Activated gamma-delta T cell treated with Interleukin-2 at 50 U/mL for 16 hours (primary cell): ENCODE results near the gene RNF220.
A peak's percentile ranks its signal among the peaks of the same experiment; 100 is the strongest.
"Not testable (repeated sequence)": the region's sequence is repeated elsewhere in the genome, so short reads cannot be mapped to it uniquely, and the experiment has no call there.

Experiments
- DNase-seq: peaks from one replicate; pipeline ENCODE4 v3.0.0-alpha.2; 2020

The RNF220 gene

DNA sequence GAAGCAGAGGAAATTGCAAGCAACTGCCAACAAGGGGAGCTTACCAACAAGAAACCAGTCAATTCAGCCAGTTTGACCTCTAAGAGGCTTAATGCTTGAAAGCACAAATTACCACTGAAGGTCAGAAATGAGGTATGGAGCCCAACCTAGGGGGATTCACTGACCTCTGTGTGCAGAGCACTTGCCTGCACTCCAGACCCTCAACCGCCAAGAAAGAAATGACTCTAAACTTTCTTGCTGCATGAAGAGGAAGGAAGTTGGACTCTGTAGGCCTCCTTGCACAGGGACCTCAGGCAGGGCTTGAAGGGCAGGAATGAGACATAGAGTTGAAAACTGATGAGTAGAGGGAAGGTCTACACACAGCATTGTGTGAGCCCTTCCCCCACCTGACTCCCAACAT lies 279.5 kb downstream of the RNF220 start:
- no peak for DNase-seq

DNA sequence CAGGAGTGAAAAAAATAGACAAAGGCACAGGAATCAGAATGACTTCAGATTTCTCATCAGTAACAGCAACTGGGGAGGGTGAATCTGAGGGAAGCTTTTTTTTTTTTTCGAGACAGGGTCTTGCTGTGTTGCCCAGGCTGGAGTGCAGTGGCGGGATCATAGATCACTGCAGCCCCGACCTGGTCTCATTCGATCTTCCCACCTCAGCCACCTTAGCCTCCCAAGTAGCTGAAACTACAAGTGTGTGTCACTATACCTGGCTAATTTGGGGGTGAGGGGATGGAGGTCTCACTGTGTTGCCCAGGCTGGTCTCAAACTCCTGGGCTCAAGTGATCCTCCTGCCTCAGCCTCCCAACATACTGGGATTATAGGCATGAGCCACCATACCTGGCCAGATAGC lies 280.2 kb downstream of the RNF220 start:
- DNase-seq, result no peak

DNA sequence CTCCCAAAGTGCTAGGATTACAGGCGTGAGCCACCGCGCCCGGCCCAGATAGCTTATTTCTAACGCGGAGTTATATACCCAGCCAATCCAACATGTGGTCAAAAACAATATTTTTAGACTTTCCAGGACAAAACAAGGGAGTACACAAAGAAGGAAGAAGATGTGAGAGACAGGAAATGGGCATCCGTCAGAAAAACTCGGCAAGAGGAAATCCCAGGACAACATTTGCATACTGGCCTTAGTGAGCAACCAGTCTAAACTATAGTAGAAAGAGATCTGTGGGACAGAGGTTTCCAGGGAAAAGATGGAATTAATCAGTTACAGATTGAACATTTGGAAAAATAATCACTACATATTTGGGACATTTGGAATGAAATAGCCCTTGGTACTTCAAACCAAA lies 280.8 kb downstream of the RNF220 start:
- DNase-seq, result no peak

DNA sequence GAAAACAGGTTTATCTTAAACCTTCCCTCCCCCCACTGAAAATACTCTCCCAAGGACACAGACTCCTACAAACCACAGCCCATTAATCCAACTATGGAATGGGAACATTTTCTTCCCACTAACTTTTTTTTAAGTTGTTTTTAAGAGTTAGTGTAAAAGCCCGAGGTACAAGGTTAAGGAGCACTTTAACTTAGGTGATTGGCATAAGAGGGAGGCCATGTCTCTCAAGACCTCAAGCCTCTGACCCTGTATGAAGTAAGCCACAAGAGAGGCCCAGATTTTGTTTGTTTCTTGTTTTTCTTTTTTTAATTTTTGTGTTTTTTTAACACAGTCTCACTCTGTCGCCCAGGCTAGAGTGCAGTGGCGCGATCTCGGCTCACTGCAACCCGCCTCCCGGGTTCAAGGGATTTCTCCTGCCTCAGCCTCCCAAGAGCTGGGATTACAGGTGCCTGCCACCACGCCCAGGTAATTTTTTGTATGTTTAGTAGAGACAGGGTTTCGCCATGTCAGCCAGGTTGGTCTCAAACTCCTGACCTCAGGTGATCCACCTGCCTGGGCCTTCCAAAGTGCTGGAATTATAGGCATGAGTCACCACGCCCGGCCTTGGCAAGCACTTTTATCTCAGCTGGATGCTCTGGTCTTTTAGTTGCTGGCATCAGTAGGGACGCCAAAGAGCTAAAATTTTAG lies 283.8 kb downstream of the RNF220 start:
- DNase-seq, result no peak

DNA sequence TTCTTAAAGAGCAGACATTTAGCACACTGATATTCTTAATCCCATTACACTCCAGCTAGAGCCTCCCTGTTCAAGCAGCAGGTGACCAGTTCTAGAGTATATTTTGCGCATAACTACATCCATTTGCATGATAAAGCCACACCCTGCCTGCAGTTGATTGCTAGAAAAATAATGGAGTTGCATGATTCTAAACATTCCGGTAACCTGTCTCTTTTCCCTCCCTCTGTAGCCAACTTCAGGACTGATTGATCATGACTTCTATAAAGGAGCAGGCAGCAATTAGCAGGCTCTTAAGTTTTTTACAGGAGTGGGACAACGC lies 284.4 kb downstream of the RNF220 start:
- no peak for DNase-seq

DNA sequence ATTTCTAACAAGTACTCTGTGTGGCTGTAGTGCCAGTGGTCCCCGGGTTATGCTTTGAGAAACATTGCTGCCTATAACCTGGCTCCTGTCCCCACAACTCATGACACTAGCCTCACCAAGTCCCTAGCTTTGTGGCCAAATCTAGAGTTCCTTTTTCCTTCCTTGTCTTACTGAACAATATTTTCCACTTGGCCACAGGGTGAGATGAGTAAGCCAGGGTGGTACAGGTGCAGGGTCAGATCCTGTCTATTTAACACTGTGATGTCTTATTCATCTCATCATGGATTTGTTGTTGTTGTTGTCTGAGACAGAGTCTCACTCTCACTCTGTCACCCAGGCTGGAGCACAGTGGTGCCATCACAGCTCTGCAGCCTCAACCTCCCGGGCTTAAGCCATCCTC lies 288.1 kb downstream of the RNF220 start:
- DNase-seq, result no peak

DNA sequence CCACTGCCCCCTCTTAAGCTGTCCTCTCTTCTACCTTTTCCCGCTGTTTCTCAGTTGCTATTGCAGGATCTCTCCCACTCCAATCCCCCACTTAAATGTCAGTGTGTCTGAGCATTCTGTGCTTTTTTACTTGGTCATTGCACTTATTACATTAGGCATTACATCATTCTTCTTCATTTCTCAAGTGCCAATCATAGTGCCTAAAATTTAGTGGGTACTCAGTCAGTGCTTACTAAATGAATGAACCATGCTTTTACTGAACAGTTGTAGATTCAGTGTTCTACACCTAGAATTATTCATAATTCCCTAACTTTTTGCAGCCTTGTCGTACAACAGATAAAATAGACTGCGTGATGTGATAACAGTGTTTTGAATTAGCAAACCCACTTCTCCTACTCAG lies 288.8 kb downstream of the RNF220 start:
- DNase-seq, result no peak

DNA sequence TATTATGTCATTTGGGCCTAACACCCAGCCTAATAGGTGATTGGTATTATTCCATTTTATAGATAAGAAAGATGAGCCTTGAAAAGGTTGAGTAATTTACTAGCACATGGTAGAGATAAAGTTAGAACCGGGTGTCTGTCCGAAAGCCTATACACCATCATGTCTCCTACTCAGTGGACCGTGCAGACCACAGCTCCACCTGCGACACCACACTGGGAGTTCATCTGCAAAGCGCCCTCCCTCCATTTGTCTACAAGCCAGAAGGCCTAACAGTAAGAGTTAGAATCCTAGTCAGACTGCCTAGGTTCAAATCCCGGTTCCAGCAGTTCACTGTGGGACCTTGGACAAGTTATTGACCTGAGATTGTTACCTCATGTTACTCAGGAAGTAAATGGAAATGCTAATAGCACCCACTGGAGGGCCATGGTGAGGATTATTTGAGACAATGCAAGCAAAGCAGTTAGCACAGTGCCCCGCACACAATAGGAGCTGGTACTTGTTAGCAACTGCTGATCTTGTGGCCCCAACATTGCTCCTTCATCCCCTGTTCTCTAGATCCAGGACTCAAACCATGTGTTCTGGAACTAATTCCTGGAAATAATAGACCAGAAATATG lies 289.9 kb downstream of the RNF220 start:
- DNase-seq, result no peak

DNA sequence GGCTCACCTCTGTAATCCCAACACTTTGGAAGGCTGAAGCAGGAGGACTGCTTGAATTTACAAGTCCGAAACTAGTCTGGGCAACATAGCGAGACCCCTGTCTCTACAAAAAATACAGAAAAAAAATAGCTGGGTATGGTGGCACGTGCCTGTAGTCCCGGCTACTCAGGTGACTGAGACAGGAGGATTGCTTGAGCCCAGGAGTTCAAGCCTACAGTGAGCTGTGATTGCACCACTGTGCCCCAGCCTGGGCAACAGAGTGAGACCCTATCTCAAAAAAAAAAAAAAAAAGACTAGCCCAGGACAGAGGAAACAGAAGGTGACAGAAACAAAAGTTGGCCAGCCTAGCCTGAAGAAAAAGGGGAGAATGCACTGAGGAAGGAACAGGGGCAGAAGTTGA lies 290.6 kb downstream of the RNF220 start:
- DNase-seq, result no peak

DNA sequence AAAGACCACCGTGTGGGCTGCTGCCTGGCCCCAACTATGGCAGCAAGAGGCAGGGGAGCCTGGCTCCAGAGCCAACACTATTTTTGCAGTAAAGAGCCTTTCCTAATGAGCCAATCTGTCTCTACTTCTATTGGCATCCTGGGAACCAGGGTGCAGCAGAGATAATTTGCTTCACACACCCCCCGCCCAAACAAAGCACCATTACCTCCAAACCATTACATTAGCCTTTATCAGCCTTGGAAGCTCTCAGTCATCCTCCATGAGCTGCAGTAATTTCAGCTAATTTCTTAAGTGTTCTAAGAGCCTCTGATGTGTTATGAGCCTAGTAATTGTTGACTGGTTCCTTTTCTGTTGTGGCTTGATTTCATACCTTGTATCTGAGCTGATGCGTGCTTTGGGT lies 291.0 kb downstream of the RNF220 start:
- no peak for DNase-seq

DNA sequence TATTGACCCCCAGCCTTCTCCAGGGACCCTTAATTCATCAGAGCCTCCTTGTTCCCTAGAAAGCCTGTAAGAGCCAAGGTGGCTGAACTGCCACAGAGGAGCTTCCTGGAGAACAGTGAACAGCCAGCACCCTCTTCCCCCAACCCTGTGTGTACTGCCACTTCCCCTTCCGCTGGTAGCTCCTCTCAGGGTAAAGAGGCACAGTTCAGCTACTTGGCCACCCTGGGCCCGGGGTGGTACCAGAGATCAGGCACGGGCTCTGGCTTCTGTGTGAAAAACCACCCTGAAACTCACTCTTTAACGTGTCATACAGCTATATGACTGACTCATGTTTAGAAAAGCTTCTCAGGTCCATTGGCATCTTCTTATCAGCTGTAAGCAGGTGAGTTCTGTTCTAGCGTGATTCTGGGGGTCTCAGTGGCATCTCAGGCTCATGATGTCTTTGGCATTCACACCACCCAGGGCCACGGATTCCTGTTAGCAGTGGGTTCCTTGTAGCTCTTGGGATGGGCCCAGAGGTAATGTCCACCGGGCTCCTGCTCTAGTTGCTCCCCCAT lies 291.8 kb downstream of the RNF220 start:
- peak; percentile 58 for DNase-seq

DNA sequence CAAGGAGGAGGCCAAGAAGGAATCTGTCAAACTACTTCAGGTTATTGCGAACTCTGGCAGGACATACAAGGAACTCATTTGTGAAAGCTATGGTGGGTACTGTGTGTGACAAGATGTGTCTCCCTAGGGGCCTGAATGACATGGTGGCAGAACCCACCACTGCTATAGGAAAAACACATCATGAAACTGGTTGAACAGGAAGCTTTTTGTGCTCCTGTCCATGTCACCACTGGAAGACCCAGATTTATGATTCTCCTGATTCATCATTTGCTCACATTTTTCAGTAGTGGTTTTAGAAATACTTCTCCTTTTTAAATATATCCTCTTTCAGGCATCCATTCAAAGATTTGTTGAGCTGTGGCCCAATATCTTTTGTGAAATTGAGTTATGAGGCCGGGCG lies 293.1 kb downstream of the RNF220 start:
- DNase-seq, result no peak

DNA sequence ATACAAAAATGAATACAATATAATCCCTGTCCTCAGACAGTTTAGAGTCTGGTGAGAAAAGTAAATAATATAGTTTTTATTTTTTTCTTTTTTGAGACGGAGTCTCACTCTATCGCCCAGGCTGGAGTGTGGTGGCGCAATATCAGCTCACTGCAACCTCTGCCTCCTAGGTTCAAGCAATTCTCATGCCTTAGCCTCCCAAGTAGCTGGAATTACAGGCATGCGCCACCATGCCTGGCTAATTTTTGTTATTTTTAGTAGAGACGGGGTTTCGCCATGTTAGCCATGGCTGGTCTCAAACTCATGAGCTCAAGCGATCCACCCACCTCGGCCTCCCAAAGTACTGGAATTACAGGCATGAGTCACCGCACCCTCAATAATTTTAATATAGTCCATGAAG lies 294.3 kb downstream of the RNF220 start:
- DNase-seq, result not testable (repeated sequence)

DNA sequence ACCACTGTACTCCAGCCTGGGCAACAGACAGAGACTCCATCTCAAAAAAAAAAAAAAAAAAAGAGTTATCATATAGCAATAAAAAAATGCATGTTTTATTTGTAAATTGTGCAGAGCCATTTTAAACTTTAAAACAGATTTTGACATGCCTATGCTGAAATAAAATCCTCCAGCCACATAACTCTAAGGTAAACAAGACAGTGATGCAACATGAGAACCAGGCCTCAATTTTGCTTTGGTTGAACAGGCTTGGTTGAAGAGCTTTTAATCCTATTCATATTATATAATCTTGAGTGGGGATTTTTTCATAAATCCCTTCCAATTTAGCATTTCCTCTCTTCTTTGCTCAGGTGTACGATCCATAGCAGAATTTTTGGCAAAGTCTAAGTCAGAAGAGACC lies 295.5 kb downstream of the RNF220 start:
- no peak for DNase-seq

DNA sequence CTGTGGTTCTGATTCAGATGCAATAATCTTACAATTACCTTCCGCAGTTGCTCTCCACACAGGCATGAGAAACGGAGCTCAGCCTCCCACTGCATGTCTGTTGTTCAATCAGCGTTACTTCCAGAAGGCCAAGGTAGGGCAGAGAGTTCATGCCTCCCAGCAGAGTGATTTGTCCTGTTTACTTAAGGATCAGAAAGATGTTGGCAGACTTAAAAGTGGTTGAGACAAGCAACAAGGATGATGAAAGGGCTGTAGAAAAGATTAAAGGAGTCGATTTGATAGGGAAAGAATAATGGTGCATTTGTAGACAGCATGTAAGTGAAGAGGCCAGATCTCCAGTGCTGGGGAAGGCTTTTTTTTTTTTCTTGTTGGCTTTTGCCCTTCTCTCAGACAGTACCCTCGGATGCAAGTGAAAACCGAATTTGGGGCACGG lies 296.1 kb downstream of the RNF220 start:
- no peak for DNase-seq
